NCI-H1694 treated with DMSO at 0.1 percent for 48 hours (cell line): ENCODE data around the gene SPATC1L.
A peak's percentile ranks its signal among the peaks of the same experiment; 100 is the strongest.
"Not testable (repeated sequence)": the region's sequence is repeated elsewhere in the genome, so short reads cannot be mapped to it uniquely, and the experiment has no call there.

Source experiments
- DNase-seq: peaks from one replicate; lab custom pipeline; 2025; lab: John Stamatoyannopoulos, UW

The SPATC1L gene

DNA sequence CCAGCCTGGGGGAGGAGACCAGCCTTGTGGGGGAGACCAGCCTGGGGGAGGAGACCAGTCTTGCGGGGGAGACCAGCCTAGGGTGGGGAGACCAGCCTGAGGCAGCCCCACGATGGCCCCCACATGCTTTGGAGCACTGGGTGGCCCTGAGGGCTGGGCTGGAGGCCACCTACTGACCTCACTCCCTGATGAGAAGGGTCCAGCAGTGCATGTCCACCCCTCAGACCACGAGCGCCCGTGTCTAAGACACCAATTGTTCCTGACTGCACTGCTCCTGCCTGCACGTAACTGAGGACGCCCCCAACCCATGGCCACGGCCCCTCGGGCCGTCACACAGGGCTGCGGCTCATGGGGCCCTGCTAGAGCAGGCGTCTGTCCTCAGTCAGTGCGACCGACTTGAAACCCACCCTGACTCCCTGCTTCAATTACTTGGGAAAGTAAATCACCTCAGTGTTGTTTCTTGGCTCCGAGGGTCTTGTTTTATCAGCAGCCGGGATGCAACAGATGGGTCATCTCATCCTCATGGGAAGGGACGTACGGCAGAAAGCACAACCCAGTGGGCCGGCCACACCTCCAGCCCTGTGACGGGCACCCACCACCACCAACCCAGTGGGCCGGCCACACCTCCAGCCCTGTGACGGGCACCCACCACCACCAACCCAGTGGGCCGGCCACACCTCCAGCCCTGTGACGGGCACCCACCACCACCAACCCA lies at the start of gene SPATC1L:
Gene SPATC1L (minus strand): TSS at position 550 of the 715 bp plus-strand sequence. CDS start 1,643 bp downstream, outside the sequence.
- DNase-seq: peak; percentile 66

DNA sequence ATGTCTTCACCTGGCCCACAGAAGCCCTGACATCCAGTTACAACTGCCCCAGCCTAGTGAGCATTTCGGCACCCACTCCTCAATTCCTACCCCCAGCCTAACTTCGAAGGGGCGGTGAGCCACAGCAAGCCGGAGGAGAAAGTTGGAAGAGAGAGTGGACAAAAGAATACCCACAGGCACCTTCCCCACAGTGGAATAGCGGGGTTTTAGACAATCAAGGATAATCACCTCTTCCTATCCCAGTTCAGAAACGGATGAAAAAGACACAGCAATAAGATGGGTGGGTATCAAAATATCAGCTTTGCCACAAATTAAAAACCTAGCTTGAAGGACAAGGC lies 45.6 kb upstream of the SPATC1L start:
- no peak for DNase-seq

DNA sequence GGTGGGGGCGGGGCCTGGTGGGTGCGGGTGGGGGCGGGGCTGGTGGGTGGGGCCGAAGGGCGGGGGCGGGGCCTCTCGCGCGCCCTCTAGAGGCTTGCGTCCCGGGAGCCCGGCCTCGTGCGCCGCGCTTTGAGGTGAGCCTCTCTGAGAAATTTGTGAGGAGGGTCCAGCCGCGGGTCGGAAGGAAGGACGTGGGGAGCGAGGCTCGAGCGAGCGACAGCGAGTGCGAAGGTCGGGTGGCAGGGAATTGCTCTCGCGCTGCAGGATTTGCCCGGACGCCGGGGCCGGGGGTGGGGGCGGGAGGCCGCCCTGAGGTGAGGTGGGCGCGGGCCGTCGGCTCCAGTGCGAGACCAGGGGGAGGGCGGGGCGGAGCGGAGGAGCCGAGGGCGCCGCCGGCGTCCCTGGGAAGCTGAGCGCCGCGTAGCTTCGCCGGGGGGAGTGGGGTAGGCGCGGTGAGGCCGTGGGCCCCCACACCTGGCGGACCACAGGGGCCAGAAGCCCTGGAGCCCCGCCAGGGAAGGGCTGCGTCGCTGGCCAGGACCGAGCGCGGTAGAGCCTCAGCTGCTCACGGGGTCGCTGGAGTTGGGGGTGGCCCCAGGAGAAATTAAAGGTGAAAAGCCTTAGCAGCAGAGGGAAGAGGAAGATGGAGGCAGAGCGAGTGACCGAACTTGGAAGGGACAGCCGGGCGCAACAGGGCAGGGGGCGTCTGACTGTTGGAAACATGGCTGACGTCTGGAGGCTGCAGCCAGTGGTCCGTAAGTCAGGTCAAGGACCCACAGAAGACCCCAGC lies 45.1 kb upstream of the SPATC1L start:
- DNase-seq: peak; percentile 69

DNA sequence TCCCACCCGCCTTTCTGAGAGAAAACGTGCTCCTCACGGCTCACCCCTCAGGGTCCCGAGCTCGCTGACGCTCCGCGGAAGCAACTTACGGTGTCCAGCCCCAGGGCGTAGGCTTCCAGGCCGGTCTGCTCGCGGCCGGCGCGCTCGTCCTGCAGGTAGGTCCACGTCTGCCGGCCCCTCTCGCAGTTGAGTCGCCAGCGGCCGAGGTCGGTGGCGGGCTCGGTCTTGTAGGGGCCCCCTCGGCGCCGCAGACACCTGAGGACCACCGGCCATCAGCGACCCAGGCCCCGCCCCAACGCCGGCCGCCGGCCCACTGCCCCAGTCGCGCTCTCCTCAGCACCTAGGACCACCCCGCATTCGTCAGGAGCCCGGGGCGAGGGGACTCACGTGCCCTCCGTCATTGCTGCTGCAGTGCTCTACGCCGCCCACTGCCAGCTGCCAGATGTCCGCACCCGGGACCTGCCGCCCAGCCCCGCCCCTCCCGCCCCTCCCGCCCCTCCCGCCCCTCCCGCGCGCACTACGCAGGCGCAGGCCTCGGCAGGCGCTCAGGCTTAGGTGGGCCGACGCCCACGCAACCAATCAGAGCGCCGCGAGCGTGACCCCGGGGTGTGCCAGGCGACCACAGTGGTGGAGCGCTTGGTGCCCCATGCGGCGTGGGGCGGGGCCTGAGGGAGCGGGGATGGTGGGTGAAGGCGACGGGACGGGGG lies 44.2 kb upstream of the SPATC1L start, which contains the start of gene LSS:
Gene LSS (minus strand): TSS at position 430 of the 707 bp plus-strand sequence. CDS start 29 bp downstream, at position 401.
- DNase-seq: peak; percentile 90

DNA sequence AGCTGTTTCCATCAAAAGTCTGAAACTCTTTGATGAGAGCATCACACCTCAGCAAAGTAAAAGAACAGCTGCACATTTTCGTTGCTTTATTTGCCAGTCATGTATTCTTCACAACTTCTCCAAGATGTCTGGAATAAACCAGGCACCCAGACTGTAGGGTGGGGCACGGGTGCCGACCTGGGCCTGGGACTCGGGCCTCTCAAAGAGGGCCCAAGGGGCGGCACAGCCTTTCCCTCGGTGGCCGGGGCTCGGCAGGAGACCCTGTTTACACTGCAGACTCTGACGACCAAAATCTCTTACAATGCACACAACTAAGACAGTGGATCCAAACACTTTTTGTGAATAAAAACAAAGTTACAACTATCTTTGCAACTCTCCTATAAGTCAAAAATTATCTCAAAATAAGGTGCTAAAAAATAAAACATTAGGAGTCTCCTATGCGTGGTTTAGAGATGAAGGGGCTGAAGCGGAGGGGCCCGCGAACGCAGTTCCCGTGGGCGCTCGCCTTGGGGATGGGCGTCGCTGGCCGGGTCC lies 43.6 kb upstream of the SPATC1L start:
- DNase-seq: no peak

DNA sequence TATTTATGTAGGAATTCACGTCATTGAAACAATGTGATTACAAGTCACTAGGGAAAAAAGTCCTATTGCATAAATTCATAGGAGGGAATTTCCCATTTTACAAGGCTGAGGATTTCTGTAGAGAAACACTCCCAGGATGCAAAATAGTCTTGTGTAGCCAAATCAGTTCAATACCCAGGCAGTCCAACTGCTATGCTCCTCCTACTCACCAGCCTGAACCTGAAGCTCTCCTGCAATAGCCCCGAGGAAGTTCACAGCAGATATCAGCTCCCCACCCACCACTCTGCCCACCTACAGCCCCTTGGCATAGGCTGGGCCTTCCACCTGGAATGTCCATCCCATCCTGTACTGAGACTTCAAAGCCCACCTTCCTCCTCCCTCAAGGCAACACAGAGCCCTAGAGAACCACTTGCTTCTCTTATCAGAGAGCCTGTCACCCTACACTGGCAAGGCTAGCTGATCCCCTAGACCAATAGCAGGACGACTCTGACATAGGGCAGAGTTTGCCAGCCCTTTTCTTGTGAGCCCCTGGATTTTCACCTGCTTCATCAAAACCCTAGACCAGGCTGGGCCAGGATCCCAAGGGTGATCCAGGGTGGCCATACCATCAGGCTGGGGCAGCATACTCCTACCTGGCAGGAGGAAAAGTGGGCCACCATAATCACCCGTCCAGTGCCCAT lies 42.8 kb upstream of the SPATC1L start:
- DNase-seq: no peak

DNA sequence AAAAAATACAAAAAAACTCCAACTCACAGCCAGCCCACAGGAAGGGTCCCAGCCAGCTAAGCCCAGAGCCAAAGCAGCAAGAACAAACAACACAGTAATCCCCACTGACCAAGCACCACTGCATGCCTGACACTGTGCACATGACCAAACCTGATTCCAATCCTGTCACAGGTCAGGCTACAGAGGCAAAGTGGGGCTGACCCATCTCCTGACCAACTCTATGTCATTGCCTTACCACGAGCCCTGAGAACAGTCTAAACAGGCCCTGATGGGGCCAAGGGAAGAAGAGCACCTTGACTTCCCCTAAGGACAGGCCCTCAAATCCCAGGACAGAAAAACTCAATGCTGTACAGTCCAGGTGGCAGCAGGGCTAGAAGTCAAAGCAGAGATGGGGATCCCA lies 41.9 kb upstream of the SPATC1L start:
- no peak for DNase-seq

DNA sequence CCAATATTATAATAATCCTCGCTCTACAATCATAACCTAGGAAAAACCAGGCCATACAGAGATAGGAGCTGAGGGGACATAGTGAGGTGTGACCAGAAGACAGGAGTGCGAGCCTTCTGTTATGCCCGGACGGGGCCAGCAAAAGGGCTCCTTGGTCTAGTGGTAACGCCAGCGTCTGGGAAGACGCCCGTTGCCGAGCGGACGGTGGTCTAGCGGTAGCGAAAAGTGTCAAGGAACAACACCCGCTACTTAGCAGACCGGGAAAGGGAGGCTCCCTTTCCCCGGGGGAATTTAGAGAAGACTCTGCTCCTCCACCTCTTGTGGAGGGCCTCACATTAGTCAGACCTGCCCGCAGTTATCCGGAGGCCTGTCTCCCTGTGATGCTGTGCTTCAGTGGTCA lies 39.4 kb upstream of the SPATC1L start:
- not testable (repeated sequence) for DNase-seq

DNA sequence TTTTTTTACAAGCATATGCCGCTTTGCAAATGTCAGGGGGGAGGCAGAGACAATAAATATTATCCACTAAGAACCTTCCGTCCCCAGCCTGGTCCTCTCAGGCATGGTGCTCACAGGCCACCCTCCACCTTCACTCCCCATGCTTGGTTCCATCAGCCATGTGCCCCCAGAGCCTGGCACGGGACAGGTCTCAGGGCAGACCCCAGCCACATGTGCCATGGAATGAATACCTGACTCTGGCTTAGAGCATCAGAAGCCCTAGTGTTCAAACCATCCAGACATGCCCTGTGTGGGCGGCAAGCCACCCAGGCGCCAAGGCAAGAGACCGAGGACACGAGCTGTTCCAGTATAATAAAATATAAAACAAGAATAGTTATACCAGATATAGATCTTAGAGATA lies 39.0 kb upstream of the SPATC1L start:
- no peak for DNase-seq

DNA sequence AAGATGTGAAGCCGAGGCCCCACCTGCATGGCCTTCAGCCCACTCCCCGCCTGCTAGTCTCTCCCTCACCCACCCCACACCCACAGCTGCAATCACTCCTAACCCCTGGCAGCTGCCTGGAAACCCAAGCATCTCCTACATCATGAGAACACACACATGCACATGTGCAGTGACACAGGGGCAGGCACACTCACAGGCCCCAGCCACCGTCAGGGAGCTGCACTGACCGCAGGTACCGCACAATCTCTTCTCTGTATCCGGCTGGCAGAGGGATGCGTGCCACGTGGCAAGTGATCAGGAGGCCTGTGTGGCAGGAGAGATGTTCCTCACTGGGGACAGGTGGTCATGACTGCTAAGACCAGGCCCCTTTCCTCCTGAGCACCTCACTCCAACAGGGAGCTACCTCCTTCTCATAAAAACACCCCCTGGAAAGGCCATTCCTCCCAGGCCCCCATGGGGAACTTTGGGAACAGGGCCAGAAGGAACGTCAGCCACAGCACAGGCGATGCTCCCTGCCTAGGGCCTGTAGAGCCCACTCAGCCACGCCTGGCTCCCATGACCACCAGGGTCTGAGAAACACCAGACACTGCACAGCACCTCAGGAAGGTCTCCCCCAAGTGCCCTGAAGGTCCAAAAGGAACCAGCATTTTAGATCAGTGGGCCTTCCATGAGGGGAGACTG lies 38.3 kb upstream of the SPATC1L start:
- DNase-seq: no peak

DNA sequence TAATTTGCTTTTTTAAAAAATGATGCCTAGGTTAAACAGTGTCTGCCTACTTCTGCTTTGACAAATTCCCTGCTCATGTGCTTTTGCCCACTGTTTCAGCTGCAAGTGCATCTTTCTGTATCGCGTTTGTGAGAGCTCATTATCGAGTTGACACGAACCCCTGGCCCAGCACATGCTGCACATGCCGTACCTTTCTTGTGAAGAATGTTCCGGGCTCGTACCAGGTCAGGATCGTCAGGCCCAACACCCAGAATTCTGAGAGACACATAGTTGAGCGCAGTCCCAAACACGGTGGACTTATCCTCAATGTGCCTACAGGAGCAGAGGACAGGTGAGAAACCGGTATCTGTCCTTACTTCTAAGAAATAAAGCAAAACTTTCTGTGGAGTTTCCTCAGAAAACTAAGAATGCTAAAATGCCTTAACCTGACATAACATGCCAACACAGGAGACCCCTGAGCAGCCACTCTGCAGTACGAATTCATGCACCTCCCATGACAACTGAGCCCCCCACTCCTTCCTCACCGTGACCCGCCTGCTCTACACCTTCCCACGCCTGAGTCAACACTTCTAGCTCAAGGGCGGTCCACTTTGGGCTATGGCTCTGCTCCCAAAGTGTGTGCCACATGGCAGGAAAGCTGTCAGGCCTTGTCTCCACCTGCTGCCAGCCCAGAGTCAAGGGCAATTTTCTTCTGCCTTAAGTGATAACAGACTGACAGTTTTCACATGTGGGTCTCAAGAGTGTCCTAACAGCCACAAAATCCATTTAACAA lies 37.6 kb upstream of the SPATC1L start:
- no peak for DNase-seq

DNA sequence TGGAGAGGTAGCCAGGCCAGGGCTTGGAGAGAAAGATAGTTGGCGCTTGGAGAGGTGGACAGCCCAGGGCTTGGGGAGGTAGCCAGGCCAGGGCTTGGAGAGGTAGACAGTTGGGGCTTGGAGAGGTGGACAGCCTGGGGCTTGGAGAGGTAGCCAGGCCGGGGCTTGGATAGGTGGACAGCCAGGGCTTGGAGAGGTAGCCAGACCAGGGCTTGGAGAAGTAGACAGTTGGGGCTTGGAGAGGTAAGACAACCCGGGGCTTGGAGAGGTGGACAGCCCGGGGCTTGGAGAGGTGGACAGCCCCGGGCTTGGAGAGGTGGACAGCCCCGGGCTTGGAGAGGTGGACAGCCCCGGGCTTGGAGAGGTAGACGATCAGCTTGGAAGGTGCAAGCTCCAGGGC lies 36.6 kb upstream of the SPATC1L start:
- no peak for DNase-seq

DNA sequence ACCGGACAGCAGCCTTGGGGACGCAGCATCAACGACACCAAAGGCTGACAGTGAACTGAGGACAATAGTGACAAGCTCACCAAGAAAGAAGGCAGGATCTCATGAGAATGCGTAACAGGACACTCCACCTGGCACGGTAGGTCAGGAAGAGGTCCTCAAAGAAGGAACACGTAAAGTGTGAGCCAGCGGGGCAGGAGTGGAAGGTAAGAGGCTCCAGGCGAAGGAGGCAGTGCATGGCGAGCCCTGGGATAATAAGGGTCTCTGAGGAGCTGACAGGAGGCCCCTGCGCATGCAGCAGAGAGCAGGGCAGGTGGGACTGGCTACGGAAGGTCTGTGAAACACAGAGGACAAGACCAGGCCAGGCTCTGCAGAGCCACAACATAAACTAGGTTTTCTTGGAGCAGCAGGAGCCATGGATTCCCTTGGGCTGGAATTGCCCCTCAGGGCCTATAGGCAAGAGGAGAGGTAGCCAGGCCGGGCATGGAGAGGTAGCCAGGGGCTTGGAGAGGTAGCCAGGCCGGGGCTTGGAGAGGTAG lies 36.1 kb upstream of the SPATC1L start:
- DNase-seq: no peak

DNA sequence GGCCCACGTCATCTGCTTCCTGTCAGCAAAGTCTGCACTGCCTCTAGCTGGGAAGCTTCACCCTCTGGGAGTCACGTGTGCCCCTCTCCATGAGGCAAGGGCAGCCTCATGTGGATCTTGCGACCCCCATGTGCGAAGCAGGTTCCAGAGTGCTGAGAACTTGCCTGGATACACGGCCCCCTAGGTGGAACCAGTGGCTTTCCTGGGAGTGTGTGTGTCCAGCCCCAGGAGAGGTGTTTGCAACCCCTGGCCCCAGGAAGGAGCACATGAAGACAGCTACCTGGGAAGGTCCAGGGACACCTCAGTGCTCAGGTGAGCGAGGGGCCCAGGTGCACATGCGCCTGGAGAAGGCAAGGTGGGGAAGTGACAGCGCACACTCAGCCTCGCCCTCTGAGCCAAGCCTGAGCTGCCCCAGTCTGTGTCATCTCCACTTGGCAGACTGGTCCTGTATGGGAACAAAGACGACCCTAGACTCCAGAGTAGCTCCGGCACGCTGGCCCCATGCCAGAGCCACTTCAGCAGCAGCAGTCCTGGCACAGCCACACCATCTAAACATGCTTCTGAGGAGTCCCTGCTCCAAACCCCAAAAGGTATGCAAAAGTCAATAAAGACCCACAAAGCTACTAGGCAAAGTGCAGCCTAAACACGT lies 35.5 kb upstream of the SPATC1L start:
- no peak for DNase-seq

DNA sequence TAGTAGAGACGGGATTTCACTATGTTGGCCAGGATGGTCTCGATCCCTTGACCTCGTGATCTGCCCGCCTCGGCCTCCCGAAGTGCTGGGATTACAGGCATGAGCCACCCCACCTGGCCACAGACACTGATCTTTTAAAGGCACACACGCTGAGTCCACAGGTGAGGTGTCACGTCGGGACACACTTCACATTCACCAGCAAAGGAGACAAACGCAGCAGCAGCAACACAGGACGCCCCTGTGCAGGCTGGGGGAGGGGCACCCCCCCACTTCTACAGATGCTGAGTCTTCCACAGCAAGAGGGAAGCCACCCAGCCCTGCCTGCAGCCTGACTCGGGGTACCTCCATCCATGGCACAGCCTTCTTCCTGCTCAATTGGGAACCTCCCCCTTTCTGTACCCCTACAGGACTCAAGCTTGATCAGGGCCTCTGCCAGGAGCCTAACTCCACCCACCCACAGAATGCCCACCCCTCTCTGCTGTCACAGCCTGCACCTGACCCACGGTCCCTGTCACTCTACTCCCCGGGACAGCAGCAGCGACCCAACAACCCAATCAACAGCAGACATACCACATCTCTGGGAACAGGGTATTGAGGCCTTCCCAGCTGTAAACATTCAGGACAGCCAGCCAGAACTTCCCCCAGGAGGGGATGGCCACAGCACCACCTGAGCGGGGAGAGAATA lies 34.8 kb upstream of the SPATC1L start:
- no peak for DNase-seq

DNA sequence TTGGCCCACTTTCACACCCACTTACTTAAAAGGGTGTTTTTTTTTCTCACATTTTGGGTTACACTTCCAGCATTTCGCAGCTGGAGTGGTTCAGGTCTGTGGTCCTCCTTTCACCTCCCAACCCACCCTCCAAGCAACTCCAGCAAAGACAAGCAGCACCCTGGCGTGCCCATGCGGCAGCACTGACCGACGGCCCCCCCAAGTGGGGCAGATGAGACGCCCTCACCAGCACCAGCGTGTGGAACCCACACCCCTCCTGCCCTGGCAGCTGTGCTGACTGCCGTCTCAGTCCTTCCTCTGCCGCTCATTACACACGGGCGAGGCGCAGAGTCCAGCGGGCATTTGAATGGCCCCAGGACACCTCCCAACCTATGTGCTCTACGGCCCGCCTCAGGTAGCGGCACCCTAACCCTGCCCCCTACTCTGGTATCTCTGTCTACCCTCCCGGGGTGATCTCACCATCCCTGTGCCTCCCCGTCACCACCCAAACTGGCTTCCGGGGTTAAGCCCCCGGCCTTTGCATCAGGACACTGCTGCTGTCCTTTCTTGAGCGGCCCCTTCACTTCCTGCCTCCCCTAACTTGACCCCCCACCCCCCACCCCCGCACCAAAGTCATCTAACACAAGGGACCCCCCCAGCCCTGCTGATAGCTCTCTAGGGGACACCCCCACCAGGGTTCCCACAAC lies 33.4 kb upstream of the SPATC1L start:
- no peak for DNase-seq

DNA sequence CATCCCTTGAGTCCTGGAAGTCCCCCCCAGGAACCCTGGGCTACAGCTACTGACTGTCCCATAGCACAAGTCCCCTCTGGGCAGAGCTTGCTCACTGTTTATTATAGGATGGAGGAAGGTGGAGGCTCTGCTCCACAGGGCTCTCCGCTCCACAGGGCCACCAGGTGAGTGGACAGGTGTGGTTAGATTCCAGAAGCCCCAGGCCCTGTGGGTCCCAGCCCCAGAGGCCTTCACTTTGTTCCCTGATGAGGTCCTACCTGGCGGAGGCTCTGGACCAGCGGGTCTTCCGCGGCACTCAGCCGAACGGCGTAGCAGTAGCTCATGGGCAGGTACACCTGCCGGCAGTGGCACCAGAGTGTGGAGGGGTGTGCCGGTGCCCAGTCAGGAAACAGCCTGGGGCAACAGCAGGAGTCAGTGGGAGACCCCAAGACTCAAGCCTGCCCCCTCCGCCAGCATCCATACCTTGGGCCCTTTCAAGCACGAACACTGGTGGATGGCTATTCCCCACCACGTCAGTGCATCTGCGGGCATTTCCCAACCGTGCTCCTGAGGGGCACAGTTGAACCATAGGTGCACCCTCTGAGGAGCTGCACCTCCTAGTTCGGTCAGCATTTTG lies 32.0 kb upstream of the SPATC1L start:
- no peak for DNase-seq

DNA sequence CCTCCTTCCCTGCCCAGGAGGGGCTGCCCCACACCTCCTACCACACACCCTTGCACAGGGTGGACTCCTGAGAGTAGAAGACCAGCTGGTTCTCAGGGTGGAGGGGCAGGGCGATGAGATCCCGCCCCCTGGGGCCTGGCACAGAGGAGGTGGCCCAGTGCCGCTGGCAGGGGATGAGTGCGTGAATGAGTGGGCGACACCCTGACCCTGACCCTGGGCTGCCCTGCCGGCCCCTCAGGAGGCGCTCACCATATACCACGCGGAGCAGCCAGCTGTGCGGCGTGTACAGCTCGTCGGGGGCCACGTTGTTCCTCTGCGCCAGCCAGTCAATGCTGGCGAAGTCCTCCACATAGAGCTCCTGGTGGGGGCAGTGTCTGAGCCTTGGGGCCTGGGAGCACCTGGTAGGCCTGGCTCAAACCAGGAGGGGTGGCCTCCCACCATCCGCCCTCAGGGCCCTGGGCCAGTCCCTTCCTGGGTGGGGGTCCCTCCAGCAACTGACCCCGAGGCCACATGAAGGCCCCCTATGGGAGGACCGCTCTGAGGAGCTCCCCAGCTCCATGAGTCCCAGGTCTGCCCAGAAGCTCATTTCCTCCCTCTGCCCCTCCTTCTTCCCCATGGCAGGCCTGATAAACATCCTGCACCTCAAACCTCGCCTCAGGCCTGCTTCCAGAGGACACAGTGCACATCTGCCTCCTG lies 31.3 kb upstream of the SPATC1L start:
- no peak for DNase-seq
